Body of pancreas (tissue), 4 donors: ENCODE results near the gene ZNF212.

Experiments
- CTCF ChIP-seq, 7 experiments: fragments of 450-650 bp in 4 of 7; fragments of 200-600 bp in 3 of 7; sonication (generic) in 3 of 7; IDR thresholded peaks; one replicate each; pipeline ENCODE4 v1.5.1; 2016 to 2019; ENCODE audit warnings: antibody characterized with exemption in 7 of 7
- POLR2A ChIP-seq, 3 donors: fragments of 450-650 bp; IDR thresholded peaks; one replicate each; pipeline ENCODE4 v1.6.1; 2016; ENCODE audit warnings: antibody characterized with exemption in 3 of 3, mild to moderate bottlenecking in 2 of 3

GRCh38 chr7:149229526-149229925 is 9.9 kb upstream of the ZNF212 start:
- TF ChIP-seq CTCF (IDR thresholded peaks at IDR 0.05): no peak
- TF ChIP-seq POLR2A (IDR thresholded peaks at IDR 0.05): no peak
